ENCODE measurements around the gene MLLT1.

The MLLT1 gene

DNA sequence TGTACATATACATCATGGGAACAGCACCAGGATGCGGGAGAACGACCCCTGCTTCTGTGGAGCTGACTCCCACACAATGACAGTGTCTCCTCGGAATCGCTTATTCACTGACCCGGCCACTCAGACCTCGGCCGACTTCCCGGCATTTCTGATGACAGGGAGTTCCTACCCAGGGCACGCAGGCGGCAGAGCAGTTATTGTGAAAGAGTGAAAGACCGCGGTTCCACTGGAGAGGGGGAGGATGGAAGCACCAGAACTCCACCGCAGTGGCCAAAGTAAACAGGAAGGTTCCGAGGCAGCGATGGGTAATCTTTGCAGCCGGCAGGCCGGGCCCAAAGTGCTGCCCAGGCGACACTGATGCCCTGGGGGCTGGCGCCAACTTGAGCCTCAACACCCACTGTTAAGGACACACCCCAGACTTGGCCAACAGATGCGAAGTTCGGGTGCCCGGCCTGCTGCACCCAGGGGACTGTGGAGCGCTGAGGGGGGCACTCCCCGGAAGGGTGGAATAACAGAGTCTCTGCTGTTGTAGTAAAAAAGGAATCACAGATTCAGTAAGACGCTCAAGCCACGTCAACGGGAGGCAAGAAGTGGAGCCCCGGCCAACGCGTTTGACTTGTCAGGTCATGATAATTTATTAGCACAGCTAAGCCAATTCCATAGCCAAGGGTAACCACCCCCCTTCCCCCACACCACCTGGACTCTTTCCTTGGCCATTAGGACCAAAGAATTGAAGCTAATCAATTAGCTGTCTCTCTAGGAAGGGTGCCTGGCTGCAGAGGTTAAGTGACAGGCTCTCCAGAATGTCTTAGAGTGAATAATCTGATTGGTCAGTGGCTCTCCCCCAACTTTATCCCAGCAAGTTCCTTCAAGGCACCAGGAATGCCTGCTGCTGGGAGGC is 5.8 kb downstream of the MLLT1 start:
- no peak for DNase-seq

DNA sequence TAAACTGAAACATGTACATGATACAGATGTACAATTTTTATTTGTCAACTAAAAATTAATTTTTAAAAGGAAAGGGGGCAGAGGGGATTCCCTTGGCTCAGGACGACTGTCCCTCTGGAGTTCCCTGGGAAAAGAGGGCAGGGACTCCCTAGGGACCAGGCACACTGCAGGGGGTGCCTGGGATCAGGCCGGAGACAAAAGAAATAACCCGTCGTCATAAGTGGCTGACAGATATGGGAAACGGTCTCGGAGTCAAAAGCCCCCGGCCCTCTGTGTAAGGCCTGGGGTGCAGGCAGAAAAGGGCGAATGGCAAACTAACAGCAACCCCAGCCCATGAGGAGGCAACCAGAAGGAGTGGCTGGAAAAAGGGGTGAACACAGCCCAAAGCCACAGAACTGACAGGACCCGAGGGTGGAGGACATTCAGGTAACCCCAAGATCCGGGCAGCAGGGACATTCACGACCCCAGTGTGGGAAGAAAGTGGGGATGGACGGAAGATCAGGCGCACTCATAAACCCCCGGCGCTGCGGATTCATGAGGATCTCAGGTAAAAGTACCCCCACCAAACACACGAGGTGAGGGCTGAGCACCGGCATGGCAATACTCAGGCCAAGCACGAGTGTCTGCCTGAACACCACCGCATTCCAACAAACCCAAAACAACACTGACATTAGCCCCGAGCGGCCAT is 6.7 kb downstream of the MLLT1 start:
- no peak for DNase-seq

GRCh38 chr19:6272411-6272791 is 7.4 kb downstream of the MLLT1 start:
- DNase-seq = no peak

DNA sequence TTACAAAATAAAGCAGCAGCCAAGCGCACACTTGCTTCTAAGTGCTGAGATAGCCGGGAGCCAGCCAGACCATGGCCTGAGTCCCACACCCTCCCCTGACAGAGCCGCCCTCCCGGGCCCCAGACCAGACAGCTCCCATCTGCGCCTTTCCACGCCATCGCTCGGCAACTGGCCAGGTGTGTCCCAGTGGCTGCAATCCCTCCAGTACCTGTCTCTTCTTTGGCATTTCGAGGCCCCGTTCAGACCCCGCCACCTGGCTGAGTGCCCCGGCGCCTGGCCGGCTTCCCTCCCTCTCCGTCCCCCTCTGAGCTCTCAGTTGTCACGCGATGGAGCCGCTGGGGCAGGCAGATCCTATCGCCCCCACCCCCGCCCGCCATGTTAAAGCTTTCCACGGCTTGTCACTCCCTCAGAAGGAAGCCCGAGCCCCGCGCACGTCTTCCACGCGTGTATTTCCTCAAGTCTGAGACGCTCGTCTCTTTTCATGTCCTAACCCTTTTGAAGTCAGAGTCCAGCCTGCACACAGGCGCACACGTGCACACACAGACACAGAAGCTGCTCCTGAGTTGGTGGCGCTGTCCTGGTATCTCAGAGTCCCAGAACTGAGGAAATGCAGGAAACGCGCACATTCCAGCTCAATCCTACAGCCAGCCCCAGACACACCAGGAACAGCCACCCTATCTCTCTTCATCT is 7.9 kb downstream of the MLLT1 start:
- DNase-seq = no peak

GRCh38 chr19:6271251-6271650 is 8.5 kb downstream of the MLLT1 start:
- DNase-seq = no peak

GRCh38 chr19:6270822-6271221 is 9.0 kb downstream of the MLLT1 start:
- no peak for DNase-seq

- no peak for DNase-seq
These were observed 9.6 kb downstream of the MLLT1 start for GRCh38 chr19:6270076-6270745.

DNA sequence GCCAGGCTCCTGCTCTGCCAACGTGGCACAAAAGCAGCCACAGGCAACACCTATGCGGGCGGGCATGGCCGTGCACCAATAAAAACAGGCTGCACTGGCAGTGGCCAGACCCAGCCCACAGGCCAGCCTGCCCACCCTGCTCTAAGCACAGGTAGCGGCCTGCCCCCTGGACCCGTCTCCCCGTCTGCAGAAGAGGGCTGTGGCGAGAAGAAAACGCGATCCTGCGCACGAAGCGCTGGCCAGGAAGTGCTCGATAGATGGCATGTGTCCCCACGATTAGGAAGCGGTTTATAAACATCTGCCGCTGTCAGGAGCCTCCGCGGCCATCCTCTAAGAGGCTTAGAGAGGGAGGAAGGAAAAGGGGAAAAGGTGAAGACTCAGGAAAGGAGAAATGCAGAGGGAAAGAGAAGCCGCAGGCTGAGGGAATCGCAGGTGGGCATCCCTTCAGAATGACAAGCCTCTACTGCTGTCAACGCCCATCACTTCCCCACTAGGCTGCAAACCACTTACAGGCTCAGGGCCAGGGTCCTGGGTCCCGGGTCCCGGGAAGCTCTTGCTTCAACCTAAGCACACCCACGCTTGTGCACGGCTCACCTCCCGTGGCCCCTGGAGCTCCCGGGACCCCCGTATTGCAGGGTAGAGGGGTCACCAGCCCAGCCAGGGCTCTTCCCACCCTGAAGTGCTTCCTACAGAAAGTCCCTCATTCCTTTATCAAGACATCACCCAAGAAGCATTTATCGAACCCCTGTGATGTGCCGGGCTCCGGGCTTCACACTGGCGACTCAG is 10.5 kb downstream of the MLLT1 start:
- no peak for DNase-seq

GRCh38 chr19:6268382-6268771 is 11.4 kb downstream of the MLLT1 start:
- no peak for DNase-seq

DNA sequence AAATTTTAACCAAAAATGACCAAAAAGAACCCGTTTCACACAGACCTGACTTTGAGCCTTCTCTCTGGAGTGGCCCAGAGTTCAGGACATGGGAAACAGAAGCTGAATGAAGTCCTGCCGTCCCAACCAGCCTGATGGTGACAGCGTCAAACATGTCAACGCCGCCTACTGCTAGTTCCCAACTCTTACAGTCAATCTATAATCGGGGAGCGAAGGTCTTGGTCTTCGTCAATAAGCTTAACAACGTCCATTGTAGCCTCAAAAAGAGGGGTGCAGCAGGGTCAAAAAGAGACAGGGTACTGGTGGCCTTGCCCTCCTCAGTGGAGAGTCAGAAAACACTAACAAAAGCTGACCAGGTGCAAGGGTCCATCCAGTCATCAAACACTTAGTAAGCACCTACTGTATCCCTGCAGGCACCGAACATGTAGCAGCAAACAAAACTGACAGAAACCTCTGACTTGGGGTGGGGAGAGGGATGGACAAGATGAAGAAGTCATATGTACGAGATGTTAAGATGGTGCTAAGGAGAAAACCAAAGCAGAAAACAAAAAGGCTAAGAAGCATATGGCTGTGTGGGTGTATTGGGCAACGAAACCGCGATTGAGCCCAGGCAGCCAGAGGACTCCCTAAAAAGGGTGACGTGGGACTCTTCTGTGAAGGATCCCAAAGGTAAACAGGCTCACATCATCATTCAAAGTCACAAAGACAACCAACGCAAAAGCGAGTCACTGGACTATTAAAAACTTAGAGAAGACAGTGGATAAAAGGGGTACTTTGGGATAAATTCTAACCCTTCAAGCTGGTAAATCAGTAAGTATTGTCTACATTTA is 12.0 kb downstream of the MLLT1 start:
- DNase-seq = no peak

- no peak for DNase-seq
These were observed 15.0 kb downstream of the MLLT1 start for GRCh38 chr19:6264803-6265202.

DNA sequence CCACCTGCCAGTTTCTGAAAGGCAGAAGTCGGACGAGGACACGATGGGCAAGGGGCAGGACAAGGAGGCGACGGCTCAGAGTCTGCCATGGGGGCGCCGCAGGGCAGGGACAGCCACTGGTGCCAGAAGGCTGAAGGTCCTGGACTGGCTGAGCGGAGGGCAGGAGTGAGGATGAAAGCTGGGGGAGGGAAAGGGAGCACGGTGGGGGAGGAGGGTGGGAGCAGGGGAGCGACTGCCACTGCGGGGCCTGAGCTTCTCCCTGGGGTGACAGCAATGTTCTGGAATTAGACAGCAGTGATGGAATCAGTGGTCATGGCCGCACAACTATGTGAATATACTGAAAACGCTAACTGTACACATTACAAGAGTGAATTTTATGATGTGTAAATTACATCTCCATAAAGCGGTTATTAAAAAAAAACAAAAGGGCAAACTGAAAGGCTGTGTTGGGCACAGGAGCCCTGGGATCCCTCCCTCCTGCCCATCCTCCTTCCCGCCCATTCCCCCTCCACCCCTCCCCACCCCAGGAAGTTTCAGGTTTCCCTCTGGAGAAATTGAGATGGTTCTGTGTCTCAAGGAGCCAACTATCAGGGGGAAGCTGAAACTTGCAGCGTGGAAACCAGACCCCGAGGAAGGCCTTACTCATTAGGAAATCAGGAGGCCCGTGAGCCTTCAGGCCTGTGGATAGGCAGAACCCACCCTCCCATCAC is 15.9 kb downstream of the MLLT1 start:
- no peak for DNase-seq

- DNase-seq = no peak
These were observed 16.5 kb downstream of the MLLT1 start for GRCh38 chr19:6263306-6263705.

GRCh38 chr19:6262519-6262918 is 17.3 kb downstream of the MLLT1 start:
- DNase-seq = no peak

- DNase-seq = no peak
These were observed 17.9 kb downstream of the MLLT1 start for GRCh38 chr19:6261883-6262282.

- DNase-seq = no peak
These were observed 18.7 kb downstream of the MLLT1 start for GRCh38 chr19:6260912-6261650.

- DNase-seq = no peak
These were observed 19.4 kb downstream of the MLLT1 start for GRCh38 chr19:6260376-6260775.

- no peak for DNase-seq
These were observed 20.4 kb downstream of the MLLT1 start for GRCh38 chr19:6259312-6259861.

DNA sequence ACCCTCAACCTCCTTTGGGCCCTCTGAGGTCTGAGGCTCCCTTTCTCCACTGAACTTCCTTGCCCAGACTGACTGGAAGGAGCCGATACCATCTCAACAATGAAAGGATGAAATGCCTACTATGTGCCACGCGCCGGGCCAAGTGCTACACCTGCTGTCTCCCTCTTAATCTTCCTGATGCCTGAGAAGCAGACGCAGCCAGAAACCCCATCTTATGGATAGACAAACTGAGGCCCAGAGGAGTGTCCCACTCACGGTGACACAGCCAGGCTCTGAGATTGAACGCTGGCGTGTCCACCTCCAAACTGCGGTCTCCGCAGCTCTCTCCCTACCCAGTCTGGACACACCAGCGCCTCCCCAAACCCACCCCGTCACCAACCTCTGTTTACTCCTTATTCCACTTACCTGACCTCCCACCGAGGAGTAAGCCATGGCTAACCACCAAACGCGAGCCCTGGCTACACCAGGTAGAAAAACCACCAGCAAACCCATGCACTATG is 20.9 kb downstream of the MLLT1 start:
- no peak for DNase-seq

Data from activated T-cell treated with anti-CD3 and anti-CD28 coated beads for 4 hours (primary cell).